Measurements from ENCODE around the gene ZNF581.

Gene ZNF581

GRCh38 chr19:55644191-55644833 is 863 bp downstream of the ZNF581 start:
- H3K4me3 ChIP-seq (ENCODE audit: low read length), result peak overlapping the region; percentile 95
- TF ChIP-seq ZNF274 (IDR thresholded peaks at IDR 0.05; ENCODE audit: low read depth, low read length), result no peak

- peak overlapping the region; percentile 95; the same call in 1 of the 2 replicates for H3K4me3 ChIP-seq (ENCODE audit: low read length)
Observed at GRCh38 chr19:55644842-55645511, 1.5 kb downstream of the ZNF581 start.

GRCh38 chr19:55645512-55645881 is 2.0 kb downstream of the ZNF581 start:
- no peak overlapping the region for H3K4me3 ChIP-seq (ENCODE audit: low read length)
- no peak for TF ChIP-seq ZNF274 (IDR thresholded peaks at IDR 0.05; ENCODE audit: low read depth, low read length)

More at GRCh38 chr19:55644842-55645511, 1.5 kb downstream of the ZNF581 start:
- TF ChIP-seq ZNF274 (IDR thresholded peaks at IDR 0.05; ENCODE audit: low read depth, low read length), result no peak

GRCh38 chr19:55646889-55647731 is 3.7 kb downstream of the ZNF581 start:
- no peak for TF ChIP-seq ZNF274 (IDR thresholded peaks at IDR 0.05; ENCODE audit: low read depth, low read length)
- peak overlapping the region; percentile 69; the same call in 1 of the 2 replicates for H3K4me3 ChIP-seq (ENCODE audit: low read length)

GRCh38 chr19:55647732-55648584 is 4.5 kb downstream of the ZNF581 start, which contains the start of gene CCDC106:
CCDC106 (plus strand) TSS chr19:55648212; CDS start chr19:55649047, 835 bp downstream.
- H3K4me3 ChIP-seq (ENCODE audit: low read length), result peak within 1 kb of the TSS; percentile 69
- no peak for TF ChIP-seq ZNF274 (IDR thresholded peaks at IDR 0.05; ENCODE audit: low read depth, low read length)

- peak overlapping the region; percentile 69 for H3K4me3 ChIP-seq (ENCODE audit: low read length)
- TF ChIP-seq ZNF274 (IDR thresholded peaks at IDR 0.05; ENCODE audit: low read depth, low read length), result no peak
Observed at GRCh38 chr19:55648585-55649267, 5.3 kb downstream of the ZNF581 start.

- peak overlapping the region; percentile 69; the same call in 1 of the 2 replicates for H3K4me3 ChIP-seq (ENCODE audit: low read length)
- no peak for TF ChIP-seq ZNF274 (IDR thresholded peaks at IDR 0.05; ENCODE audit: low read depth, low read length)
Observed at GRCh38 chr19:55649268-55650125, 6.0 kb downstream of the ZNF581 start.

GRCh38 chr19:55650126-55650557 is 6.7 kb downstream of the ZNF581 start:
- H3K4me3 ChIP-seq (ENCODE audit: low read length), result no peak overlapping the region

GRCh38 chr19:55650602-55651230 is 7.3 kb downstream of the ZNF581 start:
- no peak overlapping the region for H3K4me3 ChIP-seq (ENCODE audit: low read length)
- no peak for TF ChIP-seq ZNF274 (IDR thresholded peaks at IDR 0.05; ENCODE audit: low read depth, low read length)

More at GRCh38 chr19:55650126-55650557, 6.7 kb downstream of the ZNF581 start:
- no peak for TF ChIP-seq ZNF274 (IDR thresholded peaks at IDR 0.05; ENCODE audit: low read depth, low read length)

GRCh38 chr19:55651236-55651635 is 7.8 kb downstream of the ZNF581 start:
- no peak overlapping the region for H3K4me3 ChIP-seq (ENCODE audit: low read length)
- no peak for TF ChIP-seq ZNF274 (IDR thresholded peaks at IDR 0.05; ENCODE audit: low read depth, low read length)

GRCh38 chr19:55652311-55653128 is 9.1 kb downstream of the ZNF581 start:
- H3K4me3 ChIP-seq (ENCODE audit: low read length), result no peak overlapping the region
- TF ChIP-seq ZNF274 (IDR thresholded peaks at IDR 0.05; ENCODE audit: low read depth, low read length), result no peak

Measured in GM08714 (cell line).